Gastrocnemius medialis (tissue), 4 donors: ENCODE results near the gene CGB7.
"Not testable (repeated sequence)": the region's sequence is repeated elsewhere in the genome, so short reads cannot be mapped to it uniquely, and the experiment has no call there.

Experiments
- POLR2A ChIP-seq, 2 donors: fragments of 450-650 bp; IDR thresholded peaks; one replicate each; pipeline ENCODE4 v1.6.1; 2017; ENCODE audit warnings: antibody characterized with exemption in 2 of 2, mild to moderate bottlenecking in 2 of 2, moderate library complexity in 2 of 2
- TF ChIP-seq, protein P1 (sequence below), 5 experiments: fragments of 450-650 bp in 3 of 5; fragments of 200-600 bp in 2 of 5; sonication (generic) in 2 of 5; IDR thresholded peaks in 4 of 5; conservative IDR thresholded peaks in 1 of 5; 1 replicate in 4 of 5; 2 replicates in 1 of 5; pipeline ENCODE4 v1.5.1; 2016 to 2019; ENCODE audit warnings: antibody characterized with exemption in 5 of 5, mild to moderate bottlenecking in 3 of 5, moderate library complexity in 3 of 5

DNA sequence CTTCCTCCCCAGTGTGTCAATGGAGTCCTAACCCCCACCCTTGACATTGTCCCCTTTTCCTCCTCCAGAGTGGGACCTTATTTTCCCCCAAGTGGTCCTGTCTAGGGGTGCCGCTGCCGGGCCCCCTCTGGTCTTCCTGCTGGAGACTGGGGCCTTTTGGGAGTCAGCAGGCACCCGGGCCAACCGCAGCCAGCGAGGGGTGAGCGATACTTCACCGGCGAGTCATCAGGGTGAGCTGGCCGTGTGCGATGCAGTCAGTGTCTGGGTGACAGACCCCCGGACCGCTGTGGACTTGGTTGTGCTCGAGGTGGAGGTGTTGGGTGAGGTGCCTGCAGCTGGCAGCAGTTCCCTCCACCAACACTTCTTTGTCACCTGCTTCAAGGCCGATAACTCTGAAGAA is 27.8 kb downstream of the CGB7 start:
- TF ChIP-seq, protein P1, sequence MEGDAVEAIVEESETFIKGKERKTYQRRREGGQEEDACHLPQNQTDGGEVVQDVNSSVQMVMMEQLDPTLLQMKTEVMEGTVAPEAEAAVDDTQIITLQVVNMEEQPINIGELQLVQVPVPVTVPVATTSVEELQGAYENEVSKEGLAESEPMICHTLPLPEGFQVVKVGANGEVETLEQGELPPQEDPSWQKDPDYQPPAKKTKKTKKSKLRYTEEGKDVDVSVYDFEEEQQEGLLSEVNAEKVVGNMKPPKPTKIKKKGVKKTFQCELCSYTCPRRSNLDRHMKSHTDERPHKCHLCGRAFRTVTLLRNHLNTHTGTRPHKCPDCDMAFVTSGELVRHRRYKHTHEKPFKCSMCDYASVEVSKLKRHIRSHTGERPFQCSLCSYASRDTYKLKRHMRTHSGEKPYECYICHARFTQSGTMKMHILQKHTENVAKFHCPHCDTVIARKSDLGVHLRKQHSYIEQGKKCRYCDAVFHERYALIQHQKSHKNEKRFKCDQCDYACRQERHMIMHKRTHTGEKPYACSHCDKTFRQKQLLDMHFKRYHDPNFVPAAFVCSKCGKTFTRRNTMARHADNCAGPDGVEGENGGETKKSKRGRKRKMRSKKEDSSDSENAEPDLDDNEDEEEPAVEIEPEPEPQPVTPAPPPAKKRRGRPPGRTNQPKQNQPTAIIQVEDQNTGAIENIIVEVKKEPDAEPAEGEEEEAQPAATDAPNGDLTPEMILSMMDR (IDR thresholded peaks at IDR 0.05 in 4 of 5, conservative IDR thresholded peaks at IDR 0.05 in 1 of 5): not testable (repeated sequence)
- not testable (repeated sequence) for TF ChIP-seq POLR2A (IDR thresholded peaks at IDR 0.05)
